Measurements from ENCODE around the gene TAGAP.
"Not testable (repeated sequence)": the region's sequence is repeated elsewhere in the genome, so short reads cannot be mapped to it uniquely, and the experiment has no call there.

TAGAP gene

DNA sequence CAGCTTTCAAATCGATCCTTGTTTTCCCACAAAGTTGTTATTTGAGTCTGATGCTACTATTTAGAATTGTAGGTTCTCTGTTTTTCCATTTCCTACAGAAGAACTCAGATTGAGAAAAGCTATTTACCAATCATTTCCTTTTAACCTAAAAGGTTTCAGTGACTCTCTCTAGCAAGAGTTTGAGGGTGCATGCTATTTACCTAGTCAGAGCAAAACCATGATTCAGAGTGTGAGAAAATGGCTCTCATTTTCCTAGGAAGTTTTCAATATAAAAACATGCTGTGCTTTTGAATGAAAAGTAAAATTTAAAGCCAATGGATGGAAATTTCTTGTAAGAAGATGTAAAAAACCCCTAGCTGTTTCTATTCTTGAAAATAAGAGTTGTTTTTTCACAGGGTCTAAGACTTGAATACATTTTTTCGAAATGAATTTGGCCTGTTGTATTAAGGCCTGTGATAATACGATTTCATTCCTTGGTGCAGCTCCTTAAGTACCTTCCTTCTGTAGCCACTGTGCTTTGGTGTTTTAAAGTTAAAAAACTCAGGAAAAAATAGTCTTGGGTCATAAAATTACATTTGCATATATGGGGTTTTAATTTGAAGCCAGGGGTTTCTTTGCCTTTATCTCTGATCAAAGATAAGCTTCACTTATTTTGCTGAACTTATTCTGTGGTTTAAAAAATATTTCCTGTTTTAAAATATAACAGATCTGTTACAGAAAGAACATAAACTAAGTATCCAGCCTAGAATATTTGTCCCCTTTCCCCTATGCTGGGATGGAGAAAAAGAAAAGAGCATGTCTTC lies 26.8 kb downstream of the TAGAP start:
- Histone ChIP-seq H3K4me2 (ENCODE audit: low read depth, low read length) (no peak overlapping the region), H3K9ac (ENCODE audit: low read length) (no peak overlapping the region), H3K4me1 (ENCODE audit: low read length) (no peaks in the 10 kb centered on the region), H3K9me2 (replicated peaks; ENCODE audit: insufficient read depth, low read length) (no peaks in the 10 kb centered on the region), H3K27me3 (replicated peaks; ENCODE audit: insufficient read depth, low read length) (no peaks in the 10 kb centered on the region), H4K20me1 (ENCODE audit: insufficient read depth, low read length) (no peaks in the 10 kb centered on the region), H3K9me3 (replicated peaks; ENCODE audit: insufficient read depth, low read length) (no peaks in the 10 kb centered on the region), H3F3A (ENCODE audit: insufficient read depth, low read length) (no peaks in the 10 kb centered on the region), H3K36me3 (replicated peaks; ENCODE audit: insufficient read depth, low read length) (no peaks in the 10 kb centered on the region), H3K27ac (ENCODE audit: low read length) (no peak overlapping the region), H3K4me3 (ENCODE audit: low read length) (no peak overlapping the region), H3K79me2 (ENCODE audit: low read length) (no peaks in the 10 kb centered on the region), H2AFZ (ENCODE audit: low read length) (no peak overlapping the region)
- TF ChIP-seq, protein P1, sequence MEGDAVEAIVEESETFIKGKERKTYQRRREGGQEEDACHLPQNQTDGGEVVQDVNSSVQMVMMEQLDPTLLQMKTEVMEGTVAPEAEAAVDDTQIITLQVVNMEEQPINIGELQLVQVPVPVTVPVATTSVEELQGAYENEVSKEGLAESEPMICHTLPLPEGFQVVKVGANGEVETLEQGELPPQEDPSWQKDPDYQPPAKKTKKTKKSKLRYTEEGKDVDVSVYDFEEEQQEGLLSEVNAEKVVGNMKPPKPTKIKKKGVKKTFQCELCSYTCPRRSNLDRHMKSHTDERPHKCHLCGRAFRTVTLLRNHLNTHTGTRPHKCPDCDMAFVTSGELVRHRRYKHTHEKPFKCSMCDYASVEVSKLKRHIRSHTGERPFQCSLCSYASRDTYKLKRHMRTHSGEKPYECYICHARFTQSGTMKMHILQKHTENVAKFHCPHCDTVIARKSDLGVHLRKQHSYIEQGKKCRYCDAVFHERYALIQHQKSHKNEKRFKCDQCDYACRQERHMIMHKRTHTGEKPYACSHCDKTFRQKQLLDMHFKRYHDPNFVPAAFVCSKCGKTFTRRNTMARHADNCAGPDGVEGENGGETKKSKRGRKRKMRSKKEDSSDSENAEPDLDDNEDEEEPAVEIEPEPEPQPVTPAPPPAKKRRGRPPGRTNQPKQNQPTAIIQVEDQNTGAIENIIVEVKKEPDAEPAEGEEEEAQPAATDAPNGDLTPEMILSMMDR (IDR thresholded peaks at IDR 0.05; ENCODE audit: low read length): no peak
- no peak for TF ChIP-seq EZH2 (optimal IDR thresholded peaks at IDR 0.05; ENCODE audit: low read depth, low read length)
- no peak for TF ChIP-seq EZH2phosphoT487 (IDR thresholded peaks at IDR 0.05; ENCODE audit: low read length)
- DNase-seq: no peak

DNA sequence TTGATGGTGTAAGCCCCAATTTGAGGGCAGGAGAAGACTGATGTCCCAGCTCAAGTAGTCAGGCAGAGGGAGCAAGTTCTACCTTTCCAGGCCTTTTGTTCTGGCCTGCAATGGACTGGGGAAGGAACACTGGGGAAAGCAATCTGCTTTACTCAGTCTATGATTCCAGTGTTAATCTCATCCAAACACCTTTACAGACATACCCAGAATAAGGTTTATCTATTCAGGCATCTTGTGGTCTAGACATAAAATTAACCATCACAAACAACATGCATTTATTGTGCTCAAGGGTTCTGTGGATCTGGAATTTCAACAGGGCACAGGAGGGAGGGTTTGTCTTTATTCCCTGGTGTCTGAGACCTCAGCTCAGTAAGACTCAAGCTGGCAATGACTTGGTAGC lies 30.4 kb downstream of the TAGAP start:
- H3F3A ChIP-seq (ENCODE audit: insufficient read depth, low read length): no peaks in the 10 kb centered on the region
- H2AFZ ChIP-seq (ENCODE audit: low read length): no peak overlapping the region
- no peaks in the 10 kb centered on the region for H3K9me2 ChIP-seq (replicated peaks; ENCODE audit: insufficient read depth, low read length)
- no peaks in the 10 kb centered on the region for H3K79me2 ChIP-seq (ENCODE audit: low read length)
- no peaks in the 10 kb centered on the region for H3K27me3 ChIP-seq (replicated peaks; ENCODE audit: insufficient read depth, low read length)
- H3K4me1 ChIP-seq (ENCODE audit: low read length): no peaks in the 10 kb centered on the region
- H3K36me3 ChIP-seq (replicated peaks; ENCODE audit: insufficient read depth, low read length): no peaks in the 10 kb centered on the region
- H3K9ac ChIP-seq (ENCODE audit: low read length): no peak overlapping the region
- H3K4me3 ChIP-seq (ENCODE audit: low read length): no peak overlapping the region
- no peaks in the 10 kb centered on the region for H3K9me3 ChIP-seq (replicated peaks; ENCODE audit: insufficient read depth, low read length)
- DNase-seq: no peak
- TF ChIP-seq EZH2phosphoT487 (IDR thresholded peaks at IDR 0.05; ENCODE audit: low read length) (no peak), EZH2 (optimal IDR thresholded peaks at IDR 0.05; ENCODE audit: low read depth, low read length) (no peak)
- no peaks in the 10 kb centered on the region for H4K20me1 ChIP-seq (ENCODE audit: insufficient read depth, low read length)
- no peak overlapping the region for H3K27ac ChIP-seq (ENCODE audit: low read length)
- no peak overlapping the region for H3K4me2 ChIP-seq (ENCODE audit: low read depth, low read length)

DNA sequence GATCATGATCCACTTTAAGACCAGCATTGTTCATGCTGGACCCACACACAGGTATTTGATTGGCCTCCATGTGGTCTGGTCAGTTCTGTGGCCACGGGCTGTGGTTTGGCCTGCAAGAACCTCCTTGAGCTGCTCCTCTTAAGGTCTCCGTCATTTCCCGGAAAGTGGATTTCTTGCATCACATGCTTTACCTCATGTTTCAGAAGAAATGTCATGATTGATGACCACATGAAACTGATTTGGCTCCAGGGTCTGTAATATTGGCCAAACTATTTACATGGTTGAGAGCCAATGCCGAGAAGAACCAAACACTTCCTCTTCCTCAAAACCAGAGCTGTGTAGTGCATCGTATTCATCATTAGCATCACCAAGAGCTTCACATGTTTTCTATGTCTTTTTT lies 31.6 kb downstream of the TAGAP start:
- DNase-seq: no peak
- Histone ChIP-seq H2AFZ (ENCODE audit: low read length) (no peak overlapping the region), H3K36me3 (replicated peaks; ENCODE audit: insufficient read depth, low read length) (no peaks in the 10 kb centered on the region), H3F3A (ENCODE audit: insufficient read depth, low read length) (no peaks in the 10 kb centered on the region), H3K9me3 (replicated peaks; ENCODE audit: insufficient read depth, low read length) (no peaks in the 10 kb centered on the region), H3K4me3 (ENCODE audit: low read length) (no peak overlapping the region), H3K79me2 (ENCODE audit: low read length) (no peaks in the 10 kb centered on the region), H4K20me1 (ENCODE audit: insufficient read depth, low read length) (no peaks in the 10 kb centered on the region), H3K9me2 (replicated peaks; ENCODE audit: insufficient read depth, low read length) (no peaks in the 10 kb centered on the region), H3K27me3 (replicated peaks; ENCODE audit: insufficient read depth, low read length) (no peaks in the 10 kb centered on the region), H3K4me1 (ENCODE audit: low read length) (no peaks in the 10 kb centered on the region), H3K9ac (ENCODE audit: low read length) (no peak overlapping the region), H3K27ac (ENCODE audit: low read length) (no peak overlapping the region), H3K4me2 (ENCODE audit: low read depth, low read length) (no peak overlapping the region)
- TF ChIP-seq EZH2phosphoT487 (IDR thresholded peaks at IDR 0.05; ENCODE audit: low read length) (no peak), EZH2 (optimal IDR thresholded peaks at IDR 0.05; ENCODE audit: low read depth, low read length) (no peak)
- TF ChIP-seq, protein P1 (IDR thresholded peaks at IDR 0.05; ENCODE audit: low read length): no peak

DNA sequence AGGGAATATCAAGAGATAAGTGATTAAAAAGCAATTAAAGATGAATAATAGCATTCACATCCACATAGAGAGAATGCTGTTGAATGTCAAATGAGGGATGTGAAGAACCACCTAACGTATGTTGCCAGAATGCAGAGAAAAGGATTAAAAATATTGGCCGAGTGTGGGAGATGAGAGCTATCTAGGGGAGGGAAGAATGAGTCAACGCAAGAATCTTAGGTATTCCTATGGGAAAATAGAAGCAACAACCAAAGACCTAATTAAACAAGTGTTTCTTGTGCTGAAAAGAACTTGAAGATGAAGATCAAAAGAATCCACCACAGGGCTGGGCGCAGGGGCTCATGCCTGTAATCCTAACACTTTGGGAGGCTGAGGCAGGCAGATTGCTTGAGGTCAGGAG lies 32.6 kb downstream of the TAGAP start:
- H3K9ac ChIP-seq (ENCODE audit: low read length): no peak overlapping the region
- H3K4me3 ChIP-seq (ENCODE audit: low read length): no peak overlapping the region
- H3K4me2 ChIP-seq (ENCODE audit: low read depth, low read length): no peak overlapping the region
- H3K4me1 ChIP-seq (ENCODE audit: low read length): no peaks in the 10 kb centered on the region
- no peak for DNase-seq
- no peak overlapping the region for H2AFZ ChIP-seq (ENCODE audit: low read length)
- no peaks in the 10 kb centered on the region for H3K9me2 ChIP-seq (replicated peaks; ENCODE audit: insufficient read depth, low read length)
- no peaks in the 10 kb centered on the region for H3K9me3 ChIP-seq (replicated peaks; ENCODE audit: insufficient read depth, low read length)
- no peak overlapping the region for H3K27ac ChIP-seq (ENCODE audit: low read length)
- no peaks in the 10 kb centered on the region for H4K20me1 ChIP-seq (ENCODE audit: insufficient read depth, low read length)
- H3F3A ChIP-seq (ENCODE audit: insufficient read depth, low read length): no peaks in the 10 kb centered on the region
- no peaks in the 10 kb centered on the region for H3K27me3 ChIP-seq (replicated peaks; ENCODE audit: insufficient read depth, low read length)
- no peaks in the 10 kb centered on the region for H3K36me3 ChIP-seq (replicated peaks; ENCODE audit: insufficient read depth, low read length)
- TF ChIP-seq, protein P1 (IDR thresholded peaks at IDR 0.05; ENCODE audit: low read length): no peak
- TF ChIP-seq EZH2phosphoT487 (IDR thresholded peaks at IDR 0.05; ENCODE audit: low read length) (no peak), EZH2 (optimal IDR thresholded peaks at IDR 0.05; ENCODE audit: low read depth, low read length) (no peak)
- H3K79me2 ChIP-seq (ENCODE audit: low read length): no peaks in the 10 kb centered on the region

DNA sequence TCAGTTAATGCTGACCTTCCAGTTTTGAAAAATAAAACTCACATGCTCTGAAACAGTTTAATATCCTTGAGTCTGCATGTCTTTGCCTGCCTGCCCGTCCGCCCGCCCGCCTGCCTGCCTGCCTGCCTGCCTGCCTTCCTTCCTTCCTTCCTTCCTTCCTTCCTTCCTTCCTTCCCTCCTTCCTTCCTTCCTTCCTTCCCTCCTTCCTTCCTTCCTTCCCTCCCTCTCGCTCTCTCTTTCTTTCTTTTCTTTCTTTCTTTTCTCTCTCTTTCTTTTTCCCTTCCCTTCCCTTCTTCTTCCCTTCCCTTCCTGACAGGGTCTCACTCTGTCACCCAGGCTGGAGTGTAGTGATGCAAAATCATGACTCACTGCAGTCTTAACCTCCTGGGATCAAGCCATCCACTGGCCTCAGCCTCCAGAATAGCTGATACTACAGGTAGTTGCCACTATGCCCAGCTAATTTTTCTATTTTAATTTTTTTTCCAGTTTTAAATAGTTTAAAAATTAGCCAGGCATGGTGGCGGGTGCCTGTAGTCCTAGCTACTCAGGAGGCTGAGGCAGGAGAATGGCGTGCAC lies 34.7 kb downstream of the TAGAP start:
- not testable (repeated sequence) for H3K9me2 ChIP-seq (replicated peaks; ENCODE audit: insufficient read depth, low read length); H3K4me2 ChIP-seq (ENCODE audit: low read depth, low read length); DNase-seq; H3F3A ChIP-seq (ENCODE audit: insufficient read depth, low read length); H3K9ac ChIP-seq (ENCODE audit: low read length); H3K4me3 ChIP-seq (ENCODE audit: low read length); H3K79me2 ChIP-seq (ENCODE audit: low read length); H4K20me1 ChIP-seq (ENCODE audit: insufficient read depth, low read length); H3K27ac ChIP-seq (ENCODE audit: low read length); H3K4me1 ChIP-seq (ENCODE audit: low read length); H3K9me3 ChIP-seq (replicated peaks; ENCODE audit: insufficient read depth, low read length); H2AFZ ChIP-seq (ENCODE audit: low read length); H3K27me3 ChIP-seq (replicated peaks; ENCODE audit: insufficient read depth, low read length); H3K36me3 ChIP-seq (replicated peaks; ENCODE audit: insufficient read depth, low read length)
